Psoas muscle (tissue), 8 donors: Measurements from ENCODE around the gene MTMR4. TPM values are rescaled to one million over a fixed set of nuclear protein-coding genes. Genes with fewer than 3 reads are reported as not detected.

Source experiments
- ATAC-seq, 4 donors: fragments of 200-7000 bp; cut with Tn5 transposase; one replicate each; pipeline ENCODE4 v1.9.1; 2020; ENCODE audit warnings: moderate library complexity in 3 of 4, mild to moderate bottlenecking in 2 of 4
- DNase-seq, 2 donors: peaks; one replicate each; pipeline ENCODE4 v3.0.0-alpha.2; 2020
- H3K27ac ChIP-seq: fragments of 200-600 bp; one replicate; pipeline ENCODE4 v1.8.0; 2022
- H3K27me3 ChIP-seq, 3 donors: fragments of 200-600 bp in 1 of 3; one replicate each; pipeline versions ENCODE4 v1.6.1 to v1.8.0; 2013 to 2022; ENCODE audit warnings: low read length in 2 of 3, mild to moderate bottlenecking in 2 of 3, moderate library complexity in 1 of 3; ENCODE audit not compliant: insufficient read depth in 3 of 3
- H3K36me3 ChIP-seq, 2 donors: fragments of 200-600 bp in 1 of 2; one replicate each; pipeline versions ENCODE4 v1.6.1 to v1.8.0; 2013 to 2022; ENCODE audit warnings: low read depth in 1 of 2, mild to moderate bottlenecking in 1 of 2, moderate library complexity in 1 of 2; ENCODE audit not compliant: insufficient read depth in 1 of 2
- H3K4me1 ChIP-seq: fragments of 200-600 bp; one replicate; pipeline ENCODE4 v1.8.0; 2022
- H3K4me3 ChIP-seq: fragments of 200-600 bp; one replicate; pipeline ENCODE4 v1.8.0; 2022; ENCODE audit warnings: mild to moderate bottlenecking
- H3K9me3 ChIP-seq: fragments of 200-600 bp; one replicate; pipeline ENCODE4 v1.8.0; 2022
- WGBS, 3 donors: extraction: QIAGEN DNeasy Blood & Tissue Kit; methylation state at CpG; one replicate each; pipeline versions ENCODE4 v1.1.6 to v1.1.7; 2013; 5-methylcytosine and 5-hydroxymethylcytosine counted together
- intact Hi-C, 2 donors: fragments of 100-400 bp; cut with DNase I; formaldehyde crosslinking; loops; one replicate each; pipeline versions ENCODE4 v1.11.0 to v1.14.2; 2022
- polyA plus RNA-seq, 3 donors: library from polyadenylated mRNA; stranded (reverse); fragments of 200-250 nt; gene quantifications; one replicate each; pipeline ENCODE4 v1.2.3, GENCODE V29; 2013
- total RNA-seq, 4 donors: library from RNA; stranded (reverse); fragmentation: NEBNext Ultra II Directional in 2 of 4; extraction: Animal tissue kit (Norgen Biotek cat#: 25700) in 2 of 4; gene quantifications; one replicate each; pipeline versions ENCODE4 v1.2.1 to v1.2.4, GENCODE V29; 2021 to 2023
- TF ChIP-seq, protein P1 (sequence below): fragments of 200-600 bp; IDR thresholded peaks from one replicate; pipeline ENCODE4 v1.8.0; 2022; ENCODE audit warnings: antibody characterized with exemption
- donor health status: healthy with polysubstance abuse.
- donor health status: DM: no; HTN: no; CAD: no; lungs with moderate emphysema.
- donor health status: Bipolar disorder and iron deficiency.
- donor health status: healthy.
- donor health status: DM: yes; HTN: yes; CAD: no.
- donor health status: DM: no; HTN: no; CAD: no.
- donor health status: DM: no; HTN: no; CAD: no.
- donor health status: DM: yes; HTN: yes; CAD: no.

Gene MTMR4
- total and polyA plus RNA-seq, 7 donors, result 2.4 to 11.2 (median 7.7) TPM

DNA sequence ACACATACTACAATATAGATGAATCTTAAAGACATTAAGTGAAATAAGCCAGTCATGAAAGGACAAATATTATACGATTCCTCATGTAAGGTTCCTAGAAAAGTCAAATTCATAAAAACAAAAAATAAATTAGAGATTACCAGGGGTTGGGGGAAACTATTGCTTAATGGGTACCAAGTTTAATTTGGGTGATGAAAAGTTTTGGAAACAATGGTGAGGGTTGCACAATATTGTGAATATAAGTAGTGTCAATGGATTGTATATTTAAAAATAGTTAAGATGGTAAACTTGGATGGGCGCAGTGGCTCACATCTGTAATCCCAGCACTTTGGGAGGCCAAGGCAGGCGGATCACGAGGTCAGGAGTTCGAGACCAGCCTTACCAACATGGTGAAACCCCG lies 44.1 kb downstream of the MTMR4 start:
- Histone ChIP-seq H3K4me1 (no peaks in the 10 kb centered on the region), H3K9me3 (no peaks in the 10 kb centered on the region), H3K27me3 (peaks cover 0 to 5% (median 0%) of the 10 kb centered on the region in 3 donors), H3K36me3 (no peaks in the 10 kb centered on the region), H3K27ac (no peak overlapping the region), H3K4me3 (no peak overlapping the region)
- TF ChIP-seq, protein P1, sequence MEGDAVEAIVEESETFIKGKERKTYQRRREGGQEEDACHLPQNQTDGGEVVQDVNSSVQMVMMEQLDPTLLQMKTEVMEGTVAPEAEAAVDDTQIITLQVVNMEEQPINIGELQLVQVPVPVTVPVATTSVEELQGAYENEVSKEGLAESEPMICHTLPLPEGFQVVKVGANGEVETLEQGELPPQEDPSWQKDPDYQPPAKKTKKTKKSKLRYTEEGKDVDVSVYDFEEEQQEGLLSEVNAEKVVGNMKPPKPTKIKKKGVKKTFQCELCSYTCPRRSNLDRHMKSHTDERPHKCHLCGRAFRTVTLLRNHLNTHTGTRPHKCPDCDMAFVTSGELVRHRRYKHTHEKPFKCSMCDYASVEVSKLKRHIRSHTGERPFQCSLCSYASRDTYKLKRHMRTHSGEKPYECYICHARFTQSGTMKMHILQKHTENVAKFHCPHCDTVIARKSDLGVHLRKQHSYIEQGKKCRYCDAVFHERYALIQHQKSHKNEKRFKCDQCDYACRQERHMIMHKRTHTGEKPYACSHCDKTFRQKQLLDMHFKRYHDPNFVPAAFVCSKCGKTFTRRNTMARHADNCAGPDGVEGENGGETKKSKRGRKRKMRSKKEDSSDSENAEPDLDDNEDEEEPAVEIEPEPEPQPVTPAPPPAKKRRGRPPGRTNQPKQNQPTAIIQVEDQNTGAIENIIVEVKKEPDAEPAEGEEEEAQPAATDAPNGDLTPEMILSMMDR, result no peak
- DNase-seq (no peak), ATAC-seq (no peak)
- WGBS, 3 donors, result 85 to 91% (median 89%) methylated on average over 6 of the region's 6 CpGs
- intact Hi-C loops, result no loop called here

DNA sequence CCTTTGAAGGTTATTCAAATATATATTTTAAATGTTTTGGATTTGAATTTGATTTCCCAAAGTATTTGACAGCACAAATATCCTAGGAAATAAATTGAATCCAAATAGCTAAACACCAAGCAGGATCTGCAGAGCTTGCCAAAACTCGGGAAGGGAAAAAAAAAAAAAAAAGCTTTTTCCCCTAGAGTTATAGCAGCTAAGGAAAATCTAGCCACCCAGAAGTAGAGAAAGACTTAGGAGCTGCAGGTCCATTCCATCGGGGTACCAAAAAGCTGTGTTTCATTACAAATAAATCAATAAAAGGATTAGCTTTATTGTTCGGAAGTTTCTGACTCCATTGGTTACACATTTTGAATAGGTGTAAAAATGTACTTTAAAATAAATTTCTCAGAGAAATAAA lies 45.5 kb downstream of the MTMR4 start:
- Histone ChIP-seq H3K9me3 (no peaks in the 10 kb centered on the region), H3K36me3 (no peaks in the 10 kb centered on the region), H3K4me3 (no peak overlapping the region), H3K4me1 (no peaks in the 10 kb centered on the region), H3K27ac (no peak overlapping the region), H3K27me3 (peaks cover 0 to 5% (median 0%) of the 10 kb centered on the region in 3 donors)
- no peak for DNase-seq
- intact Hi-C loops, result no loop called here
- WGBS, 3 donors, result 59 to 64% (median 61%) methylated on average over 3 of the region's 3 CpGs
- TF ChIP-seq, protein P1, result no peak
- ATAC-seq, result no peak

DNA sequence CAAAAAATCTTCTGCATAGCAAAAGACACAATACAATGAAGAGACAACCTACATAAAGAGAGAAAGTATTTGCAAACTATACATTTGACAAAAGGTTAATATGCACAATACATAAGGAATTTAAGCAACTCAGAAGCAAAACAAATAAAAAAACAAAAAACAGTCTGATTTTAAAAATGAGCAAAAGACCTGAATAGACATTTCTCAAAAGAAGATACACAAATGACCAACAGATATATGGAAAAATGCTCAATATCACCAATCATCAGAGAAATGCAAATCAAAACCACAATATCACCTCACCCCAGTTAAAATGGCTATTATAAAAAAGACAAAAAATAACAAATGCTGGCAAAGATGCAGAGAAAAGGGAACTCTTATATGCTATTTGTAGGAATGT lies 58.9 kb downstream of the MTMR4 start:
- no peaks in the 10 kb centered on the region for H3K9me3 ChIP-seq
- no peak overlapping the region for H3K4me3 ChIP-seq
- H3K36me3 ChIP-seq, result no peaks in the 10 kb centered on the region
- TF ChIP-seq, protein P1, result no peak
- H3K27me3 ChIP-seq, result no peaks in the 10 kb centered on the region
- no peak overlapping the region for H3K27ac ChIP-seq
- DNase-seq (no peak), ATAC-seq (no peak)
- H3K4me1 ChIP-seq, result no peaks in the 10 kb centered on the region
- intact Hi-C loops, result no loop called here

DNA sequence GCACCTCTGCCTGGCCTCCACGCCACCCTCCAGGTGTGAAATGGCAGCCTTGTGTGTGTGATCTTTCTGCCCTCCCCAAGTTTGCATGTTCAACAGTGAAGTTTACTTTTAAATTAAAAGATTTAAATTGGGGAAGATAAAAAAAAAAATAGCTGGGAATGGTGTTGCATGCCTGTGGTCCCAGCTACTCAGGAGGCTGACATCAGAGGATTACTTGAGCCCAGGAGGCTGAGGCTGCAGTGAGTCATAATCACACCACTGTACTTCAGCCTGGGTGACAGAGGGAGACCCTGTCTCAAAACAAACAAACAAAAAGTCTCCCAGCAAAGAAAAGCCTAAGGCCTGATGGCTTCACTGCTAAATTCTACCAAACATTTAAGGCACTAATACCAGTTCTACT lies 61.7 kb downstream of the MTMR4 start:
- no peak overlapping the region for H3K4me3 ChIP-seq
- no peaks in the 10 kb centered on the region for H3K9me3 ChIP-seq
- TF ChIP-seq, protein P1, result no peak
- H3K36me3 ChIP-seq, result no peaks in the 10 kb centered on the region
- no peaks in the 10 kb centered on the region for H3K4me1 ChIP-seq
- DNase-seq, result no peak
- WGBS, 3 donors, result 84 to 96% (median 95%) methylated on average over 1 of the region's 1 CpG
- no peaks in the 10 kb centered on the region for H3K27me3 ChIP-seq
- no peak overlapping the region for H3K27ac ChIP-seq
- no peak for ATAC-seq
- intact Hi-C loops, result no loop called here
